OCI-LY1 (cell line): ENCODE data around the gene ANTXRL.

Source experiments
- CTCF ChIP-seq: fragments of 200-600 bp; sonication (generic), shearing (Covaris generic); IDR thresholded peaks from 2 replicates; pipeline ENCODE4 v1.5.1; 2017; ENCODE audit warnings: mild to moderate bottlenecking, antibody characterized with exemption, low read length, moderate library complexity, mixed read lengths
- EZH2 ChIP-seq: fragments of 200-600 bp; sonication (generic), shearing (Covaris generic); IDR thresholded peaks from 2 replicates; pipeline ENCODE4 v1.8.0; 2017; ENCODE audit warnings: borderline replicate concordance, mixed run types, mild to moderate bottlenecking, antibody characterized with exemption, low read length, moderate library complexity, mixed read lengths

- TF ChIP-seq CTCF (no peak), EZH2 (no peak)
Observed at GRCh38 chr10:46306516-46307184, 19.9 kb downstream of the ANTXRL start.
